GM10248 (cell line): ENCODE results near the gene TMEM229B.

Source experiments
- CTCF ChIA-PET: fragments of 300-600 bp; sonication (Branson Sonifier 250); formaldehyde crosslinking; extraction: SDS; loops from one replicate; lab custom pipeline; 2021; ENCODE audit warnings: antibody characterized with exemption; lab: Yijun Ruan, JAX
- POLR2A ChIA-PET: fragments of 350-650 bp; sonication (Branson Sonifier 250); formaldehyde crosslinking; extraction: SDS; loops from one replicate; lab custom pipeline; 2020; ENCODE audit warnings: antibody characterized with exemption; lab: Yijun Ruan, JAX
- DNase-seq: peaks from one replicate; pipeline ENCODE4 v3.0.0; 2012; ENCODE audit errors: extremely low spot score
- TF ChIP-seq, protein P1 (sequence below): IDR thresholded peaks from 2 replicates; pipeline ENCODE4 v1.5.1; 2012; ENCODE audit warnings: mild to moderate bottlenecking, low read depth; ENCODE audit errors: extremely low read depth, missing control alignments, control extremely low read depth

The TMEM229B gene

DNA sequence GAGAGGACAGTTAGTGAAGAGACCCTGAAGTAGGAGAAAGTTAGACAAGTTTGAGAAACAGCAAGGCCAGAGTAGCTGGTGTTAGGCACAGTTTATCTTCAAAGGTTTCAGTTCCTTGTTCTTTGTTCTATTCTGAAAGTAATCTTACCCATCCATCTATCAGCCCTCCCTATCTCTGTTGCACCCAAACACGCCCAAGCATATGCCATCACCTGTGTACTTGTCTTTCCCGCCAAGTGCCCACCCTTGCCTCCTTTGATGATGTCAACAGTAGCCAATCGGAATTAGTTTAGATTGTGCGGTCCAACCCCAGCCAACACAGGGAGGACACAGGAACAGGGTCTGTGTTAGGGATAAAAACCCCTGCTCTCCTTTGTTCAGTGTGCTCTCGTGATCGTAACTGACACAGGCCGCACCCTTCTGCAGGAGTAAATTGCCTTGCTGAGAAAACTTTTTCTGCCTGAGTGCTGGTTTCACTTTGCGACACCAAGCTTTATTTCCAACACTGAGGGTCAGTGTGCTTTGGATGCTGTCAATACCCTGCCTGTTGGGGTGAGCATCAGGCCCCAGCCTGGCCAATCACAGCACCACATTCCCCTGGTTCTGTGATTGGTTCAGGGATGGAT, 4.7 kb upstream of the TMEM229B start:
- POLR2A ChIA-PET: no interaction called here
- TF ChIP-seq, protein P1, sequence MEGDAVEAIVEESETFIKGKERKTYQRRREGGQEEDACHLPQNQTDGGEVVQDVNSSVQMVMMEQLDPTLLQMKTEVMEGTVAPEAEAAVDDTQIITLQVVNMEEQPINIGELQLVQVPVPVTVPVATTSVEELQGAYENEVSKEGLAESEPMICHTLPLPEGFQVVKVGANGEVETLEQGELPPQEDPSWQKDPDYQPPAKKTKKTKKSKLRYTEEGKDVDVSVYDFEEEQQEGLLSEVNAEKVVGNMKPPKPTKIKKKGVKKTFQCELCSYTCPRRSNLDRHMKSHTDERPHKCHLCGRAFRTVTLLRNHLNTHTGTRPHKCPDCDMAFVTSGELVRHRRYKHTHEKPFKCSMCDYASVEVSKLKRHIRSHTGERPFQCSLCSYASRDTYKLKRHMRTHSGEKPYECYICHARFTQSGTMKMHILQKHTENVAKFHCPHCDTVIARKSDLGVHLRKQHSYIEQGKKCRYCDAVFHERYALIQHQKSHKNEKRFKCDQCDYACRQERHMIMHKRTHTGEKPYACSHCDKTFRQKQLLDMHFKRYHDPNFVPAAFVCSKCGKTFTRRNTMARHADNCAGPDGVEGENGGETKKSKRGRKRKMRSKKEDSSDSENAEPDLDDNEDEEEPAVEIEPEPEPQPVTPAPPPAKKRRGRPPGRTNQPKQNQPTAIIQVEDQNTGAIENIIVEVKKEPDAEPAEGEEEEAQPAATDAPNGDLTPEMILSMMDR: no peak
- CTCF ChIA-PET: interaction anchor here (2.3 kb wide), 1 partner anchor 65 kb away, joined by 10 read pairs; no protein-coding TSS in a partner anchor
- DNase-seq: peak; percentile 47

DNA sequence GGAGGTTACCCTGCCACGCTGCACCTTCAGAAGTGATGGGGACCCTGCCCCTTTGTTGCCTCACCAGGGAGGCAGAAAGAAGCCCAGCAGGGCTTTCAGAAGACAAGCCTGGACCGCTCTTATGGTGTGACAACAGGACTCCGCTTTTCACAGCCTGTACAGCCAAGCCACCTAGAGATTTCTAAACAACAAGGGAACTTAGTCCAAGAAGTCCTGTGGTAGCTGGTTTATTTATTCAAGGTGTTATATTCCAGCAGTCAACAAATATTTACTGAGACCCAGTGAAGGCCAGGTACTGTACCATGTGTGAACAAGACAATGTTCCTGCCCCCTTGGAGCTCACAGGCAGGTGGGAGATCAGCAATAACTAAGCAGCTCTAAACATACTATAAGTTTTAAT, 4.0 kb upstream of the TMEM229B start:
- ChIA-PET CTCF (interaction anchor here (1.5 to 2.3 kb wide), 4 partner anchors 8 to 80 kb away, joined by 4 to 10 read pairs (median 4); no protein-coding TSS in a partner anchor), POLR2A (no interaction called here)
- TF ChIP-seq, protein P1: no peak
- DNase-seq: no peak

DNA sequence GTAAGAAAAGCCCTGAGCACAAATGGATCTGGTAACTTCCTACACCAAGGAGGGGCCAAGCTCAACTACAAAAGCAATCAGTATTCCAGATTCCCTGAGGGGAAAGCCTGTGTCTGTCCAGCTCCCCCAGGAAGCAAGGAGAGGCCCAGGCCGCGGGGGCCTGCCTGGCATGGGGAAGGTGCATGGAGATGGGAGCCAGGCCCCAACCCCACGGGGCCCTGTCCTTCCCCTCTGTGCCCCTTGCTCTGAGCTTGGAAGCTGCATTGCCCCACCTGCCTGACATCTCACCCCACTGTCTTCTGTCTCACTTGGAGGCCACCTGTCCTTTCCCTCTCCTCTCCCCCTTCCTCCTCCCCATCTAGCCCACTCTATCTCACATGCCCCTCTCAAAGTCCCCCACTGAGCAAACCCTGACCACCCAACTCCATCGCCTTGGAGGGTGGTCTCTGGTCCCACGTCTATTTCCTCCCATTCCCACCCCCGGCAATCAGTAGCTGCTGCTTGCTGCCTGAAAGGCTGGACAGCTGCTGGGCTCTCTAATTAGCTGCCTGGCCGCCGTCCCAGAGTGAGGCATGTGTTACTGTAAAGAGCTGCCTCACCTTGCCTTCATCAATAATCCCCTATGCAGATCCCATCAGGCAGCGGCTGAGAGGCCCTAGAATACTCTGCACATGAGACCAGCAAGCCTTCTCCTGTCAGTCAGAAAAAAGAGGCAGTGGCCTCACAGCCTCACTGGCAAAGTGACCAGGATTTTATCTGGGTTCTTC, 3.4 kb upstream of the TMEM229B start:
- ChIA-PET POLR2A (no interaction called here), CTCF (interaction anchor here (0.7 to 2.3 kb wide), 6 partner anchors 8 to 80 kb away, joined by 3 to 10 read pairs (median 4); no protein-coding TSS in a partner anchor)
- DNase-seq: no peak
- TF ChIP-seq, protein P1: no peak

DNA sequence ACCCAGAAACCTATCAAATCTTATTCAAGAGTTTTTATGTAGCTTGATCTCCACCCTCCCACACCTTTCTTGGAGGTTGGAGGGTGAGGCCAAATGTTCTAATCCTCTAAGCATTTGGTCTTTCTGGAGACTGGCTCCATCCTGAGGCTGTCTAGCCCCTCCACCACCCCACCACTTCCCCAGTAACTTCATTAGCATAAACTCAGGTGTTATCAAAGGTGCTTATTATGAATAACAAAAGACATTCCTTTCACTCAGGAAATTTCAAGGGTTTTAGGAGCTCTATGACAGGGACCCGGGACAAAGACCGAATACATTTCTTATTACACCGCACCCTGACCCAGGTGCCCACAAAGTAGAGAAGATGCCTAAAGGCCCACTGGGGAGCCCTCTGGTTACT, 2.8 kb upstream of the TMEM229B start:
- ChIA-PET POLR2A (no interaction called here), CTCF (interaction anchor here (0.7 to 2.0 kb wide), 5 partner anchors 9 to 81 kb away, joined by 3 to 5 read pairs (median 4); no protein-coding TSS in a partner anchor)
- TF ChIP-seq, protein P1: no peak
- DNase-seq: no peak

DNA sequence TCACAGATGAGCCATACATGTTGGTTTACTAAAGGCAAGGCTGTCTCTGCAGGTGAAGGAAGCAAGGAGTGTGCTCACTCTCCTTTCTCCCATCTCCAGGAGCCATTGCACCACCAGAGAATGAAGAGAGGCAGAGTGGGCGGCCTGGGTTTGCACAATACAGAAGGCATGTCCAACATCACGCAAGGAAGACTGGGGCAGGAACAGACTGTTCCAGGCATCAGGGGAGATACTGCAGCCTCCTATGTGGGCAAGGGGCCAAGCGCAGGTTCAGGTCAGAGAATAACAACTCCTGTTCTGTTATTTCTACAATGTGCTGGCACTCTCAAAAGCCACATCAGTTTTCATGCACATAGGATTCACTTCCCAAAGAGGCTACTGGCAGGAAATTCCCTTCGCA, 1.7 kb upstream of the TMEM229B start:
- ChIA-PET CTCF (no interaction called here), POLR2A (no interaction called here)
- TF ChIP-seq, protein P1: no peak
- DNase-seq: no peak

DNA sequence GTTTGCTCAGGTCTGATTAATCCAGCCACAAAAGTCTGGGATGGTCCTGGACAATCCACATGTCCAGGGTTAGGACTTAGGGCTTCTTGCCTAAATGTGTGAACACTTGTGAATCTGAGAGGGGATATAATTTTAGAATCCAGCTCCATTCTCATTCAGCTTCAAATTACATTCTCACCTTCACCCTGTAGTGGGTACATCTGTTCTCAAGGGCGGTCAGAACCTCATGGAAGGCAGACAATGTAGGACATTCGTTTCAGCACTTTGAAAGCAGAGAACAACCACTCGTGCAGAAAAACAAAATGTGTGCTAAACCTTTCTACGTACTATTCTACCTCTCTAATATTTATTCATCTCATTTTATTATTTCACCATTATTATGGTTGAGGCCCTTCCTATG, 1.2 kb downstream of the TMEM229B start:
- TF ChIP-seq, protein P1: no peak
- ChIA-PET POLR2A (no interaction called here), CTCF (interaction anchor here (0.8 to 1.8 kb wide), 9 partner anchors 13 to 1128 kb away, joined by 3 to 7 read pairs (median 3); no protein-coding TSS in a partner anchor)
- no peak for DNase-seq
